GM19351 (cell line): ENCODE results near the gene DPP6.

Experiments
- ATAC-seq: cut with Tn5 transposase; IDR thresholded peaks from one replicate; pipeline ENCODE4 v1.9.1; 2021; ENCODE audit warnings: mild to moderate bottlenecking, moderate library complexity; ENCODE audit not compliant: unreplicated experiment

The DPP6 gene

DNA sequence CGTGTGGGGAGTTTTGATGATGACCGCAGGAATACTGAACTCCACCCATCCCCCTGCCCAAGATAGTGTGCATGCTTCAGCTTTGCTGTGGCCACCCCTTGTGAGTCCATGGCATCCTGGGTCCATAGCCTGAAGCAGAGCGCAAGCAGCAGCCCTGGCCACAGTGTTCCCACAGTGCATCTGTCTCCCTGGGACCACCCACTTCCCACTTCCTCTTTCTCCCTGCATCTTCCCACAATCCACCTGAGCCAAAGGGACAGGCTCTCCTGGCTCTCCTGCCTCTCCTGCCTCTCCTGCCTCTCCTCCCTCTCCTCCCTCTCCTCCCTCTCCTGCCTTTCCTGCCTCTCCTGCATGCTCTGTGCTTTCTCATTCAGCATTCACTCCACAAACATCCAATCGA is 800.0 kb downstream of the DPP6 start:
- ATAC-seq = no peak

DNA sequence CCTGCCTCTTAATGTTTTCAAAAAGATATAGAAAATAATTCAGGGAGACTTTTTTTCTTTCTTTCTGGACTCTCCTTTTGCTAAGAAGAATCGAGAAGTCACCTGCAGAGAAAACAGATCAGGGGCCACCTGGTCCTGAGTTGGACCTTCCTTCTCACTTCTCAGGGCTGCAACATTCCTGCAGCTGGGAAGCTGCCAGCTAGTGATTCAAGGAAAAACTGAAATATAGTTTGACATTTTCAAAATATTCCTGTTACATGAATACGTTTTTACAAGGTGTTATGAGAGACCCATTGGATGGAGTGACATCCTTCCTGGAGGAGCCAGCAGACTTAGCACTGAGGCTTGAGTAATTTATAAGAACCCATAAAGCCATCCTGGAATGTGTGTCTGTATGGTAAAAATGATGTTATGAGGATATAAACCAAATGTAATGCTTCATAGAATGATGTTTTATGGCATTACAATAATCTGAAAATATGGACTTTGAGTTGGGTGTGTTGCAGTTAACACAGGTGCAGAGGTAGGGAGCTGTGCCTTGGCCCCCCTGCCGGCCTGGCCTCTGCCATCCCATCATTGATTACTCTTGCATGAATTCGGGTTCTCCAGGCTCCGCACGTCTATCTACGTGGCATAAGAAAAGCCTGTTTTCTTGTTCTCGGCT is 801.0 kb downstream of the DPP6 start:
- no peak for ATAC-seq

DNA sequence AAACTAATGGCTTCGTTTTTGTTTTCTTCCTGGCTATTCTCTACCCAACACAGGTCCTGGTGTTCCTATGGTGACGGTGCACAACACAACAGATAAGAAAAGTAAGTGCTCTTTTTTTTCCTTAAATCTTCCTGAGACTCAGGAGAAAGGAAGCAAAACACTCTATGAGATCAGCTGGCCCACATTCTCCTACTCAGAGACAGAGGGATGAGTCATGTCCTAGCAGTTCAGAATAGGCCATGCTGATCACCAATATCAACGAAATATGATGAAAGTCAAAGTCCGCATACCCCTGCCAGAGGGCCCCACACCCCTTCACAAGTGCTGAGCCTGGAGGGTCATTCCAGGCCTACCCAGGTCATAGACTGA is 801.5 kb downstream of the DPP6 start:
- no peak for ATAC-seq

DNA sequence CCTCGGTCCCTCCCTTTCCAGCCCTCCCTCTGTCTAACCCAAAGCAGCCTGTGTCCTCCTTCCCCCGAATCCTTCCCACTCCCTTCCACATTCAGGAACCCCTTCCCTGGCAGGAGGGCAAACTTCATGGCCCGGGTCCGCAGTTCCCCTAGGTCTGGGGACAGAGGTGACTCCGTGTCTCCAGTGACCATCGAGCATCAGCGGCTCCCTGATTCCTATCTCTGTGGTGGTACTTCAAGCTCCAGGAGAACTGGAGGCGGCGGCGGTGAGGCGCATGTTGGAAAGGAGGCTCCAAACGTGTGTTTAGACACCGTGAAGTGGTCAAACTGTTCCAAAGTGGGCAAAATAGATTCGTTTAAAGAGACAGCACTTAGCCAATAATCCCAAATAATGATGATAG is 802.6 kb downstream of the DPP6 start:
- no peak for ATAC-seq

DNA sequence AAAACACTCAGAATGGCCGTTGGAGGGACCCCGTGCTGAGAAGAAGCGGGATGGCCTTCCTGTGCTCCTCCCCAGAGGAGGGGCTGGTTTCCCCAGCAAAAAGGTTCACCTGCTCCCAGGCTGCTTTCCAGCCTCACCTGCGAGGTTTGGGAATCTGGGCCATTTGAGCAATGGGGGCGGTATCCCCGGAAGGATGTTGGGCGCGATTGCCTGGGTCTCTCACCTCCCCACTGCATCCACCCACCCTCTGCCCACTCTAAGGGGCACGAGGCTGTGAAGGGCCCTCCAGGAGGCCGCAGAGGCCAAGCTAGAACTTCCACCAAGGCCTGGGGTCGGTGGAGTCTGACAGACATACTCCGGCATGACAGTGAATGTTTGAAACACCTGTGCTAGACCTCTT is 803.2 kb downstream of the DPP6 start:
- no peak for ATAC-seq

DNA sequence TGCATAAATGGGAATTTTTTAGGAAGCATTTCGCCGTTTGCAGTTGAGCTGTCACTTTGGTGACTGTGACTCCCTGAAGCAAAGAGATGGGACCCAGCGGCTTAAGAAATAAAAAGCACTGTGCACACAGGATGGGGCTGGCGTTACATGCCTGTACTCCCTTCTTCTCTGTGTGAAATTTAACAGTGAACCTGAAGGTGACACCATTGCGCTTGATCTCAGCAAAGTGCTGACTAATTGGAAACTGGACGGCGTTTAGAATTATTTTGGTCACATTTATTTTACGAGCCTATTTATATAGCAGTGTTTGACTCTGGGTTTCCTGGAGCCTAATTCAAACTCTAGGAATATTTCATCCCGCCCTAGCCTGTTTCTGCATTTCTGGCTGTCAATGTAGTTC is 804.5 kb downstream of the DPP6 start:
- no peak for ATAC-seq

DNA sequence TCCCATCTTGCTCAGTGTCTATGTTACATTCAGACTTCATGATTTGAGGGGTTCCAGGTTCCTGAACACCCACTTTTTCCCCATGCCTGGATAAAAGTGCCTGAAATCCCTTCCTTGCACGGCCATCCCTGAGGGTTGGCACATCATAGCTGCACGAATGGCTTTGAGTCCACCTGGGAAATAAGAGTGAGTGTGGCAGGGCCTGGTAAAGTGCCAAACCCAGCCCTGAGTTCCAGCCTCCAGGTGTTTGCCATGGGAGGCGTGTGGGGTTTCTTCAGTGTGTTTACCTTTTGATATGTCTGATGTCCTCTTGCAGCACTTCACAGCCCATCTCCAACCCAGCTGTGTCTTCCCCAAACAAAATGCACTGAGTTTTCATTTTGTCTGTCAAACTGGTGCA is 805.0 kb downstream of the DPP6 start:
- no peak for ATAC-seq

DNA sequence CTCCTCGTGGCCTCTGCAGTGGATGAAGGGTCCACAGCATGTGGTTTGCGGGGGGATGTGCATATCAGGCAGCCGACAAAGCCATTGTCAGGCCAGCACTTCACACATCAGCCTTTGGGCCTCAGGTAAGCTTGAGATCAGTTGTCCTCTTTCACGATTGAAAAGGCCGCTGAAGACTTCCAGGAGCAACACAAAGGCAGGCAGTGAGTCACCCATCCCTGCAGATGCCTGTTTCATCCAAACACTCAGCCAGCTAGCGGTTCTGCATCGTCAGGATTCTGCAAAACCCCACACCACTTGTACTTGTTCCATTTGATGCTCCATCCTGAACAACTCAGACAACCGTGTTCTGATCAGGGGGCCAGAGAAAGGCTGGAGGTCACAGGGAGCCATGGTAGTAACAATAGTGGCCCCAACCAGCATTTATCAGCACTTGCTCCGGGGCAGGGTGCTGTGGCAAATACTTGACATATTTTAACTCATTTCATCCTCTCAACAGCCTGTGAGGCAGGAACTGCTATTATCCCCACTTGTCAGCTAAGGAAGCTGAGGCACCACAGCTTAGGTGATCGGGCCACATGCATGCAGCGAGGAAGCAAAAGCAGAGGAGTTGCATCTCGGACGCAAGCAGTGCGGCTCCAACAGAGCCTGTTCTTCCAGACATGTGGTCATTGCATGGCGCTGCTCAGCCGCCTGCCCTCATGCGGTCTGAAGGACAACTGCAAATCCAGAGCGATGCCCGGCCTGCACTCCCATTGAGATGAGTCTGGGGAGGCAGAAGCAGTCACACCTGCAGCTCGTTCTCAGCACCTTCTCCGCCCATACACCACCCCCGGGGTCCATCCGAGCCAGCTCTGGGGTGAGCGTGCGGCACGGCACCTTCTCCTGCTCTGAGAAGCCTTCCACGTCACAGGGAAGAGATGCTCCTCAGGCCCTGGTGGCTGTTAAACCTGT is 805.8 kb downstream of the DPP6 start:
- no peak for ATAC-seq

DNA sequence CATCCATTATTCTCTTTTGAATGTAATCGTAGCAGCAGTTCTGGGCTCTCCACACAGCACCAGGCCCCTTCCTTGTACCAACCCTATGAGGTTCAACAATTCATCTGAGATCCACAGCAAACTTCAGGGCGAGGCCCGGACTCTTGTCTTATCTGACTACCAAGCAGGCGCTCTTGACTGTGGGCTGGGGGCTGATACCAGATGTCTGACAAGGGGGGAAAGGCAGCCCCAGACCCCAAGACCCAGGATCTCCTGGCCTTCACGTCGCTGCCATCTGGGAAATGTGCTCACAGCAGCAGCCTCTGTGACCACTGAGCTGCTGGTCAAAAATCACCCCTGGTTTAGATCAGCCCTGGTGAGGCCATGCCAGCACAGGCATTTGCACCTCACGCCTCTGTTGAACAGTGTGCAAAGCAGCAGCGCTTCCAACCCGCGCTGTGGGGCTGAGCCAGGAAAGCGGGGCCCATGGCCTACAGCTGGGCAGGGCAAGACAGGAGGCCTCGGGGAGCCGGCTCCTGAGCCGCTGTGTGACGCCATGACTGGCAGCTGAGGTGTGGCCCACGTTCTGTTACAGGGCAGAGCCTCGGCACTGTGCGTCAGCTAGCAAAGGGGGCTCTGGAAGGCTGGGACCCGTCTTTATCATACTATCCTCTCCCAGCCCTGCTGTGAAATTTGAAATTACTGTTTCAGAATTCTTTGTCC is 806.8 kb downstream of the DPP6 start:
- no peak for ATAC-seq

DNA sequence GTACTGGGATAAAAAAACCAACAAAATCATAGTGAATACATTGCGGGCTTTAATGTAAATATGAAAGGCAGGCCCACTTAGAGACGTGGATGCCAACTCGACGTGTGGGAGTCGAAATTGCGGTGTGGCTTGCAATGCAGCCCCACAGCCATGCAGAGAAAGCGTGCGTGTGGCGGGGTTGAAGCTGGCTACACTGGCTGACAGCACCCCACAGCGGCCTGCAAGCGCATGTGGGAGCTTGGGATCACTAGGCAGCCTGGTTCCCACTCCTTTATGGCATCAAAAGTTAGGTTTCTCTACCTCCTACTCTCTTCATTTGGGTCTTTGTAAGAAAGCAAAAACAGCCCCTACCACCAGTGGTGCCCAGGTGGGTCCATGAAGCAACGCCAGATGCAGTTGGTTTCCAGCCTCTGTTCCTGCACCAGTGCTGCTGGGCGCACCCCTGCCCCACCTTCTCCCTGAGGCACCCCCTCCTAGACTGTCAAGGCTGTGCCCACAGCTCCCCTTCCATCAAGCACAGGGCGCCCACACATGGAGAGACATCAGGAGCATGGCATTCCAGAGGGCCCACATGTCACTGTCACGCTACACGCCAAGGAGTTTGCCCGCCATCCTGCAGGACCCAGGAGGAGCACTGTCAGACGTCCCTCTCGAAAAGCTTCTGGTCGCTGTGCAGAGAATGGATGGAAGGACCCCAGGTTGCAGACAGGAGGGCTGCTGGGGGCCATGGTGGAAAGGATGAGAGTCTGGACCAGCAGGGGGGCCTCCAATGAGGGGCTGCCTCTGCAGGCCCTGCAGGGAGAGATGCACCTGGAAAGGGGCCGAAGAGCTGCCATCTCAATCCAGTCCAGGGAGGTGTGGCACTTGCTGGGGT is 807.8 kb downstream of the DPP6 start:
- ATAC-seq = no peak

DNA sequence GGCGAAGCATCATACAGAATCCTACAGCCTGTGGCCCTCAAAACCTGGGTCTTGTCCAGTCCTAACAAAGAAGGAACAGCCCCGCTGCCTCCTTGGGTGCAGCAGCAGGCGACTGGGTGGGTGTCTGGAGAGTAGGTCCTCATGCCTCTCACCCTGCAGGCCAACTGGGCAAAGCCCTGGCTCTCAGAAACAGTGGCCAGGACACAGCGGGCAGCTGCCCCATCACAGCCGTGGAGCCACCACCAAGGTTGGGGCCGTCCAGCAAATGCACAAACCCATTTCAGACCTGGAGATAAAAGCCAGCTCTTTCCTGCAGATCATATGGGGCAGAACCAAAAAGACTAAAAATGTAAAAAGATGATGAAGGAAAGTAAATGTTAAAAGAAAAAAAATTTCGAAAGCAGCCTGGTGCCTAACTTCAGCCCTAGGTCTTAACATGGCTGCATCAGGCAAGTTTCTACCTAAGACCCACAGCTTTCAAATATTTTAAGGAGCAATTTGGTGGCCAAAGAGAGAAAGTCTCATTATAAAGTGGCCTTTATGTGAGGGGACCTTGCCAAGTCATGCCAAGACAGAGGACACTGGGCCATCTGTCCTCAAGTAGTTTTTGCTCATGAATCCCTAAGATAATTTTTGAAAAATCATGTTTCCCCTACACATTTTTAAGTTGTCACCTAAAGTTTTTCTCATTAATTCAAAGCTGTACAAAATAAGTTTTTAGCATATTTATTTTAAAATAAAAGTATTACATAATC is 808.6 kb downstream of the DPP6 start:
- no peak for ATAC-seq

DNA sequence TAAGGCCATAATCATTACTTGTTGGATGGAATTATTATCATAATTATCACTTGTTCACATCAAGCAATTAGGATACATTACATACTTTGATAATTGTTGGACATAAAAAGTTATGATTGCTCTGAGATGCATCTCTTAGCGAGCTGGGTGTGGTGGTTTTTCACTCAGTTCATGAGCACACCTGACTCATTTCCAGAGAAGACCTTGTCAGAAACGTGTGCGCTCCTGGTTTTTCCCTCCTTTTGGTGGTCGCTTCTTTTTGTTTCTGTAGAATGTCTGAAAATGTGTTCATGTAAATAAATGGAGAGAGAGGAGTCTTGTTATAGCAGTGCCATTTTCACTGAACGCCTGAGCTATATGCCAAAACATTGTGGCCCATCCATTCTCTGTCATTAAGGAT is 809.4 kb downstream of the DPP6 start:
- no peak for ATAC-seq

DNA sequence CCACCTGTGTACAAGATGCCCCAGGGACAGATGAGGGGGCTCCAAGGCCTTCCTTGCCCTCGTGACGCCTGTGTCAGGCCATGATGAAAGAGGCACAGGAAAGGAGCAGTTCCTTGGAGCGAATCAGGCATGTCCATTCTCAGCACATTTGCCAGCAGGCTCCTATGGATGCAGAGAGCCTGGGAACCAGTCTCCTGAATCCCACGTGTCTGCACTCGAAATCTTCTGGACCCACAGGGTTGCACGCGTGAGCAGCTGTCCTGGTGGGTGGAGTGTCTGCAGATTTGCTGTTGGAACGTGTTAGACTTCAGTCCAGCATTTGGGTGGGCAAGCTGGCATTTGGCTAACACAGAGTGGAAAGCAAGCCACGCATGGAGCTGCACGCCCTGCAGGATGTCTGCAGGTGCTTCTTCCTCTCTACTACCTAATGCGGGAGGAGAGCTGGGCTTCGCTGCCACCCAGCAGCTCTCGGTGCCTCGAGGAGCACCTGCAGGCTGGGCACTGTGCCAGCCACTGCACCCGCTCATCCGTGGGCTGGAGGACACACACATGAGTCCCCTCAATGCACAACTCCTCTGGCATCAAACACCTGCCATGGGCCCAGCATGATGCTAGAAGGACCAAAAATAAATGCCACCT is 810.1 kb downstream of the DPP6 start:
- ATAC-seq = no peak

DNA sequence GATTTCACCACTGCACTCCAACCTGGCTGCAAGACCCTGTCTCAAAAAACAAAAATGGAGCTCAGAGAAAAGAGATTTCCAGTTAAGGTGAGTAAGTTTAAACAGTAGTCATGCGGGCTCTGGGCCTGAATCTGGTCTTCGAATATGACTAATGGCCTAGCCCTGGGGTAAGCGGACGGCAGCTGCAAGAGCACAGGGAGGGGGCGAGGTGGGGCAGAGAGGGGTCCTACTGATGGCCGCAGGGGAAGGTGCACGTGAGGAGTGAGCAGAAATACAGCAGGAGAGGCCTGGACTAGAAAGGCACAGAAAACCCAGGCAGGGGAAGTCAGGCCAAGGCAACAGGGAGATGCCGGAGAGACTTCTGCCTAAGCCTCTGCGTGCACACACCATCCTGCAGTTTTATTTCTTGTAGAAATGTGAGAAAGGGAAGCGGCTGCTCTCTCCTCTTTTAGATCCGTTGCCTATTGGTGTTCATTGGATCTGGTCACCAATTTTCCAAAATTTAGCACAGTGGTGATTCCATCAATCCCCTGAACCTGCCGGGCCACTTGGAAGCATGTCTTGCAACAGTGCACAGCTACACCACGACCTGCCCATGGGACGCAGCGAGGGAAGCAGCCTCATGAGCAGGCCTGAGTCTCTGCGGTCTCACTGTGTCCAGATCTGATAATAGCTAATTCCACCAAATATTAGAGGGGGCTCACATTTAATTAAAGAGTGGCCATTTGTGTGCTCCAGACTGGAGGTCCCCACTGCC is 811.7 kb downstream of the DPP6 start:
- ATAC-seq = no peak

DNA sequence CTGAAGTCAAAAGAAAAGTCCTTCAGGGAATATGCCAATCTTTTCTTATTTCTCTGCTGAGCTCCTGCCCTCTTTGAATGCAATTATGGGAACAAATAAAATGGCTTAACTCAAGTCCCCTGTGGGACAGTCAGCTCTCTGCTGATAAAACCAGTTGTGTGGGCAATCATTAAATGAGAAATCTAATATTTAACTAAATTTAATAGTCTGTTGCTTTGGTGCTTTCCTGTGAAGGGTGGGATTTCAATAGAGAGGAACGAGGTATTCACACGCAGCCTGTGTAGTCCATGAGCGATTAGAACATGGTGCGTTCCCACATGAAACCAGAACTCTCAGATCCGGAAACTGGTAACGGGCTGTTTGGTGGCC is 812.3 kb downstream of the DPP6 start:
- no peak for ATAC-seq

DNA sequence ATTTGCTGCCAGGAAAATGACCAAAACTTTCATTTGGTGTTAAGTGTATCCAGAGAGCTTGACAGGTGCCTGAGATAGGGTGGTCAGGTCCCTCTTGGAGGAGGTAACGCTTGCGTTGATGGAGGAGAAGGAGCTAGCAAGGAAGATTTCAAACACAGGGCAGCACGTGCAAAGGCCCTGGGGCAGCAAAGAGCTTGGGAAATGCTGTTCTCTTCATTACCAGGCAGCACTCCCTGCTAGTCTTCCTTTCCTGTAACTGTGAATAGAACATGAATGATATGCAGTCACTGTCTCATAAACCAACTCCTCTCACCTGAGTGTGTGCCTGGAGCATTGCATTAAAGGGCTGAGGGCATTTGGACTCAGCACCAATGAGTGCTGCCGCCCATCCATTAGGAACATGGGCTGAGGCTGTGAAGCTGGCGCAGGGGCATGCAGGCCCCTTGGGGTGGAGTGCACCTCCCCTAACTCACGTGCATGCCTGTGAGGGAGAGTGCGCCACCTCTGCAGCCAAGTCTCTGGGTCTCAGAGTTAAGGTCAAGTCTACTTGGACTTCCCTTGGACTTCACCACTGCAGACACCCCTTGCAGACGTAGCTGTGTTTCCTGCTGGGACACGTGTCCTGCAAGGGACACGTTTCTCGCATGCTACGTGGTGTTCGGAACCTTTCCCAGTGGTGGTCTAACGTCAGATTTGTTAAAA is 813.9 kb downstream of the DPP6 start:
- ATAC-seq = no peak

DNA sequence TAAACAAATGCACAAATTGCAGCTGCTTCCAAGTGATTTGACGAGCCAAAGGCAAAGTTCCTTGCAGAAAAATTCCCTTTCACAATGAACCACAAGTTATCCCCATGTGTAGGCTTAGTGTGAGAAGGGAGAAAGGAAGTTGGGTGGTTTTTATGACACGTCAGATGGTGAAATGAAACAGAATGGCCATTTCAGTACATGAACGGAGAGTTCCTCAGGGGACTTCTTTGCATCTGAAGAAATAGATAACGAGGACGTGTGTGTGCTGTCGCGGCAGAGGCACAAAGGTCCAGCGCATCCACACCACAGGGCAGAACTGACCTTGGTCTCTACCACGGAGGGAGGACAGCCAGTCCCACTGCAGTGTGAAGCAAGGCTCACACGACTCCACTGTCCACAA is 814.9 kb downstream of the DPP6 start:
- peak; percentile 47 for ATAC-seq

DNA sequence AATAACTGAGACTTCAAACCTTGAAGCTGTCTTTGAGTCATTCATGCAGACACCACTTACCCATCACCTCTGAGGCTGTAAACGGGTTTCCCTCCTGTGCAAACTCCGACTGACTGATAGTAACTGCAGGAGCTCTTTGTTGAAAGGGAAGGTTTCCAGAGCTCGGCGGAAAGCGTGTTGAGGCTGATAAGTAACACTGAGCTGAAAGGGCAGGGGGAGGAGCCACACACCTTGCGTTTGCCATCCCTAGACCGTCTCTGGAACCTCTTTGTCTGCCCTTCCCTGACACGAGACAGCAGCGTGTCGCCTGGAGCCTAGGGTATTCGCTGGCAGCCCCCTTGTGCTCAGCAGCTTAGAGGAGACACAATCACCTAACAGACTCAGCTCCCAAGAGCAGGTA is 816.7 kb downstream of the DPP6 start:
- no peak for ATAC-seq
